Stomach (tissue), 4 donors: Measurements from ENCODE around the gene STK39.

Experiments used
- CTCF ChIP-seq, 7 experiments: fragments of 450-650 bp in 4 of 7; fragments of 200-600 bp in 3 of 7; sonication (generic) in 3 of 7; IDR thresholded peaks; one replicate each; pipeline ENCODE4 v1.5.1; 2016 to 2019; ENCODE audit warnings: antibody characterized with exemption in 7 of 7, control low read depth in 2 of 7, mild to moderate bottlenecking in 1 of 7
- EP300 ChIP-seq: sonication (generic); formaldehyde crosslinking; IDR thresholded peaks from one replicate; pipeline ENCODE4 v1.6.1; 2017; ENCODE audit warnings: antibody characterized with exemption
- POLR2A ChIP-seq, 4 donors: fragments of 450-650 bp; IDR thresholded peaks; one replicate each; pipeline ENCODE4 v1.6.1; 2016; ENCODE audit warnings: antibody characterized with exemption in 4 of 4, control low read depth in 2 of 4, mild to moderate bottlenecking in 1 of 4, moderate library complexity in 1 of 4
- POLR2AphosphoS5 ChIP-seq, 3 donors: sonication (generic); formaldehyde crosslinking; IDR thresholded peaks; one replicate each; pipeline ENCODE4 v1.6.1; 2016; ENCODE audit warnings: antibody characterized with exemption in 3 of 3

- no peak for TF ChIP-seq CTCF (IDR thresholded peaks at IDR 0.05)
- TF ChIP-seq POLR2AphosphoS5 (IDR thresholded peaks at IDR 0.05), result no peak
- TF ChIP-seq EP300, result no peak
- TF ChIP-seq POLR2A (IDR thresholded peaks at IDR 0.05), result no peak
Measured at GRCh38 chr2:168134485-168134884, 112.9 kb downstream of the STK39 start.
